HG03045 (cell line): ENCODE measurements around the gene ATF2.
A peak's percentile ranks its signal among the peaks of the same experiment; 100 is the strongest.

Experiments used
- ATAC-seq: cut with Tn5 transposase; IDR thresholded peaks from one replicate; pipeline ENCODE4 v1.9.1; 2021; ENCODE audit warnings: mild to moderate bottlenecking, moderate library complexity; ENCODE audit not compliant: unreplicated experiment

The ATF2 gene, protein sequence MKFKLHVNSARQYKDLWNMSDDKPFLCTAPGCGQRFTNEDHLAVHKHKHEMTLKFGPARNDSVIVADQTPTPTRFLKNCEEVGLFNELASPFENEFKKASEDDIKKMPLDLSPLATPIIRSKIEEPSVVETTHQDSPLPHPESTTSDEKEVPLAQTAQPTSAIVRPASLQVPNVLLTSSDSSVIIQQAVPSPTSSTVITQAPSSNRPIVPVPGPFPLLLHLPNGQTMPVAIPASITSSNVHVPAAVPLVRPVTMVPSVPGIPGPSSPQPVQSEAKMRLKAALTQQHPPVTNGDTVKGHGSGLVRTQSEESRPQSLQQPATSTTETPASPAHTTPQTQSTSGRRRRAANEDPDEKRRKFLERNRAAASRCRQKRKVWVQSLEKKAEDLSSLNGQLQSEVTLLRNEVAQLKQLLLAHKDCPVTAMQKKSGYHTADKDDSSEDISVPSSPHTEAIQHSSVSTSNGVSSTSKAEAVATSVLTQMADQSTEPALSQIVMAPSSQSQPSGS

DNA sequence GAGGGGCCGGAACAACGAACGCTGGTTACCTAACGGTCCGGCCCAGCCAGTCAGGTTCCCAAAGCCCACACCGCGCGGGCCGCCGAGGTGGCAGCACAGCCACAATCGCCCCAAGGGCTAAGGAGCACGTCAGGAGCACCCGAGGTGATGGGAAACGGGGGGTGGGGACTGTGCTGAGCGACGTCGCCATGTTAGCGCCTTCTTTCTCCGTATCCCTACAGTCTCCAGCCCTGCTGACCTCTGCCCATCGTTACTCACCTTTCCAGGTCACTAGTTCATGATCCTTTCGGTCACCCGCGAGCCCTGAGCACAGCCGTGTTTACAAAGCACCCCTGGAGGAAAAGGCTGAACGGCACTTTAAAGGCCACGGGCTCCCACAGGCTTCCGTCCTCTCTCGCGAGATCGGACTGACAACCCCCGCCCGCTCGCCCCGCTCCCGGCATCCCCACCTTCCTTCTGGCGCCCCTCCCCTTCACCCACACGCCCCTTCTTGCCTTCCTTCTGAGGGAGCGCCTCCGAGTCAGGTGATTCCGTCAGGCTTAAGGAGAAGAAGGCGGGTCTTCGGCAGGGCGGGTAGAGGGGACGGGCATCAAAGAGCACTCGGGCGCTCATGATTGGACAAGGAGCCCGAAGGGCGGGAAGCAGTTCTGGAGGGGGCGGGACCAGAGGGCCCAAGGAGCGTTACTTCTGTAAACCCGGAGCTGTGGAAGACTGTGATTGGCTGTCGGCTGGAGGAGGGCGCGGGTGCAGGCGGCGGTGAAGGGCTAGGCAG, at the start of gene ATF2:
TSS of gene ATF2 (minus strand) at position 412 of the 772 bp plus-strand sequence. CDS start 31,760 bp downstream, outside the sequence.
- peak; percentile 96 for ATAC-seq

GRCh38 chr2:175207741-175208438, 39.9 kb upstream of the ATF2 start:
- ATAC-seq, result no peak

DNA sequence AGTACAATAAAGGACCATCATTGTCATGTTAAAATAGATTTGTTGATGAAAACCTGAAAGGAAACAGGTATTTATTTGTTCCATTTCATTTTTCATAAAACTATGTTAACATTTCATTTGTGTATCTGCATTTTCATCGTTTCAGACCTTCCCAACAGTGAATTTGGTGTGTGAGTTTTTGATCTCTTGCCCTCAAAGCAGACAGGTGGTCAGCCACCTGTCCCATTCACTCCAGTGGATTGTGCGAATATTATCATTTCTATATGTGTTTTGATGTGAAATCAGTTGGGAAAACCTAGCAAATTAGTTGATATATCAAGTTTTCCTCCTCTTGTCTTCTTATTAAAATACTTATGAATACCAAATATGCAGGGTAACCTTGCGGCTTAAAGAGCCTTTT, 38.9 kb upstream of the ATF2 start:
- ATAC-seq, result no peak

DNA sequence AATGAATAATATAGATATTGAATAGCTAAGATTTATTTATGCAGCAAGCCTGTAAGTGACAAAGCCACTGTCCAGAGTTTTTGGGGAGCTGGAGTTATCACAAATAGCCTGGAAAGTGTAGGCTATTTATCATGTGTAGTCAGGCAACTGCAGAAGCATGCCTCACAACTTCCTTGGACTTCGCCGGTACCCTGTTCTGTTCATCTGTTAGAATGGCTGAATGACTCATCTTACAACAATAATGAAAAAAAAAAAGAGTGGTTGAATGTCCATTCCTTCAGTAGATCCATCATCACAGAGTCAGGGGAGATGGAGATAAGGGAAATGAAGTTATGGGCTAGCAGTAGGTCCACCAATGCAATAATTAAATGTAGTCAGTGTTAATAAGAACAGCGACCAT, 37.5 kb upstream of the ATF2 start:
- ATAC-seq, result no peak

DNA sequence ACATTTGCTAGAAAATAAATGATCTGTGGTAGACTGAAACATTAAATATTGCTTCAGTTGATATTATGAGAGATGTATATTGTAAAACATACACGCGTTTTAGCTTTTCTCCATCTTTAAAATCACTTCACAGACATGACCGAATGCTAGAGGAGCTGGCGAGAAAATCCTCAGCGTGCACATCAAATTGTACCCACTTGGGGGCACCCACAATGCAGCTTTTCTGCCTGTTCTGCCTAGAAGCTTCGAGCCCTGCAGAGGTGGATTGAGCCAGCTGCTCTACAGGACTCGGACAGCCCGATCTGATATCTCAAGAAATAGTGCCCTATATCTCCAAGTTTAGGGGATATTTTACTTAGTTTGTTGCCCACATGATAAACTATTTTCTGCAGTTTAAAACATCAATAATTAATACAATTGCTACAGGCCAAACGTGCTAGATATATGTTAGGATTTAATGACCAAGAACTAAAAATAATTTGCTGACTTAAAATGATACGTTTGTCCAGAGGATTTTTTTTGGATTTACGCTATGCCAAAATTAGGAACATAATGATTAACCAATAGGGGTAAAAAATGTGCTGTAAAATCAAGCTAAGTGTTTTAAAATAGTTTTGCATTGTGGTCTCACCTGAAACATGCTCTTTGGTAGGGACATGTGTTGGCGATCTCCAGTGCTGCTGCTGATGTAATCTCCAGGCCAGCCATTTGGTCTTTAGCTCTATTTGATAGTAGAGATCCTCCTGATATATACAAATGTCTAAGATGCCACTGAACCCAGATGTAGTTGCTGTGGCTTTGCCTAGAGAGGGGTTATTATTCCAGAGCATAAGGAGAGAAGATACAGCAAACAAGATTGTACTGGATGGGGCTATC, 35.9 kb upstream of the ATF2 start:
- peak; percentile 64 for ATAC-seq

GRCh38 chr2:175195012-175195411, 27.0 kb upstream of the ATF2 start:
- ATAC-seq, result no peak

GRCh38 chr2:175188761-175189160, 20.8 kb upstream of the ATF2 start:
- no peak for ATAC-seq

- ATAC-seq, result peak; percentile 55
These were observed 19.4 kb upstream of the ATF2 start for GRCh38 chr2:175187378-175187777.

DNA sequence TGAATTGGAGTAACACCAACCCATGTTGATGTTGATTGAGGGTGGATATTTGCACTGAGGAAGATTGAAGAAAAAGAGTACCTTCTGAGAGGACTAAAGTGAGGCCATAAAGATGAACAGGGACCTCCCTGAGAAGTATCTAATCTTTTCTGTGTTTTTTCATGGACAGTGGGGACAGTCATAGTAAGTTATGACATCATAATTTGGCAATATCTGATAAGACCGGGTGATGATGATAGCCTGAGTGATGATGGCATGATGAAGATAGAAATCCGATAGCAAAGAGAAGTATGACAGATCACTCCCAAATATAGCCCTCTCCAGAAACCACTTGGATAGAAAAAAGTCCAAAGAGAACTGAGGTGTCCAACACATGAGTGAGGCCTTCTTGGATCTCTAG, 15.7 kb upstream of the ATF2 start:
- ATAC-seq, result no peak

DNA sequence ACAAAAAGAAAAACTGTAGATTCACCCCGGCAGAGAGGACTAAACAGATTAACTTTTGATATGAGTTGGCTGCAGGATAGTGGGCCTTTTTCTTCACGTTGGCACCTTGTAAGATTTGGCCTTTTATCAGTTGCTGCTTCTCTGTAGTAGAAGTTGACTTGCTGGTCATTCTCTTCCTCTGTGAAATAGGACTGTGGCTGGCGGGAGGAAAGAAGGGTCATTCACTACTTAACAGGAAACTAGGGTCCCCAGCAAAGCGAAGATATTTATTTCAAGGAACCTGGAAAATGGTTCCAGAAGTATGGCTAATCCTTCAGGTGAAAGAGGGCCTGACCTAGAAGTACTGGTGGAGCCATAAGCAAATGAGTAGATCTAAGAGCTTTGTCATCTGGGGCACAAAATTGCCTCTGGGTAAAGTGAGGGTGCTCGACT, 13.9 kb upstream of the ATF2 start:
- no peak for ATAC-seq

DNA sequence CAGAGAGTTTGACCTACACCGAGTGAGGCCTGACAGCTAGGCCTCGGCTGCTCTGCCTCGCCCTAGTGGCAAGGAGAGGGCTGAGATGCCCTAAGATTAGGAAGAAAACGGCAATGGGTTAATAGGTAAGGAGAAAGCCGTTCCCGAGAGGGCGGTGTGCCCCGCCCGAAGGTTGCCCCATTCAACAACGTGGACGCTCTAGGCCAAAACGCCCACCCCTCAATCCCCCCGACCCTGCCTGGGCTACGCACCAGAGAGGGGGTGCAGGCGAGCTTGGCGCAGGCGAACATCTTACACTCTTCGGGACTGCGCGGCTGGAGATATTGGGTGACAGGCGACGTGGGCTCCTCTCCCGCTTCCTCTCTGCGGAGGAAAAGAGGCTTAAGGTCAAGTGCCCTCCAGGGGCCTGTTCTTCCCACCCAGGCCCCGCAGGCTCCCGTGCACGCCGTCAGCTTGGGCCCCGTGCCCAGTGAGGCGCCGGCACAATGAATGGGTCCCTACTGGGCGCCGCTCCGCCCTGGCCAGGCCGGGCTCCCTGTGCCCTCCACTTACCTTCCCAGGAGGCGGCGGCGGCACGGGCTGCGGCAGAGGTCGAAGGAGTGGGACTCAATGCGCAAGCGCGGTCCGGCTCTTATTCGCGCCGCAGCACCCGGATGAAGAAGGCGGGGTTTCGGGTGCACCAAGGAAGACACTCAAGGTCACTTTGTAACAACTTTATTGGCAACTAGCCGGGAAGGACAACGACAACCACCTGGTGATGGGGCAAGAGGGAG, 13.3 kb upstream of the ATF2 start, which contains the start of gene ATP5MC3:
TSS of gene ATP5MC3 (minus strand) at position 607 of the 773 bp plus-strand sequence. CDS start at position 290, 317 bp downstream.
- ATAC-seq, result peak; percentile 92

DNA sequence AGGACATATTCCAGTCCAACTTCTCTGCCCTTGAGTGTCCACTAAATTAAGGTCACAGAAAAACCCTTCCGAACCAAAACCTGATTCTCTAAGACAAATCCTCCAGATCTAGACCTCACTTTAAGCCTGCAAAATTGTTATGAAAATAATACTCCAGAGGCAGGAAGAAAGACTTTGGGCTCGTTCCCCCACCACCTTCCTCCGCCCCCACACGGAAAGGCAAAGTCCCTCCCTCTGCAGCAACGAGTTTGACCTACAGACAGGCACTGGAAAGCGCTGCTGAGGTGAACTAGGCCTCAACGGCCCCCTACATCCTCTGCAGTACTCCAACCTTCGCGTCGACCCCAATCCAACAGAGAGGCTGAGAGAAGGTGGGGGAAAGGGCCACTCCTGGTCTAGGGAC, 12.7 kb upstream of the ATF2 start:
- ATAC-seq, result peak; percentile 53

DNA sequence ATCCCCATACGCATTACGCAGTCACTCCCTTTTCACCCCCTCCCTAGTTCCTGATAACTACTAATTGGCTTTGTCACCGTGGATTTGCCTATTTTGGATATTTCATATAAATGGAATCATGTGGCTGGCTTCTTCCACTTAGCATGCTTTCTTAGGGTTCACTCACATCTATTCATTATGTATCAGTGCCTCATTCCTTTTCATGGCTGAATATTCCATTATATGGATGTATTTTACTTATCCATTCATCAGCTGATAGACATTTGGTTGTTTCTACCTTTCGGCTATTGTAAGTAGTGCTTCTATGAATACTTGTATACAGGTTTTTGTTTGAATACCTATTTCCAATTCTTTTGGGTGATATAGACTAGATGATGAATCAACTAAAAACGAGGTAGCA, 8.6 kb upstream of the ATF2 start:
- ATAC-seq, result no peak

DNA sequence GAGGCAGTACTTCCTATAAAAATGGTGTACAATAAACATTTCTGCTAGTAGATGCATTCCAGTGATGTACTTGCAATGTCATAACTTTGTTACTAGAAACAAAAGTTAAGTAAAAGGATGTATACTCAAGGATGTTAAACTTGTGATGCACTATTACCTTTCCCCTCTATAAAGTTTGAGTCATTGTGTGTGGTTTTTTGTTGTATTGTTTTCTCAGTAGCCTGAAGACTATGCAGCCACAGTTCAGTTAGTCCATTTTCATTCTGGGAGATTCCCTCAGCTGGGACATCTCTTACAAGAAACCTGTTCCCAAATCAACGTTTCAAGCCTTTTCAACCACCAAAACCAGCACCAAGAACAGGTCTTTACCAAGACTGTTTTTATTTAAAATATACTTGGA, 7.9 kb upstream of the ATF2 start:
- no peak for ATAC-seq

DNA sequence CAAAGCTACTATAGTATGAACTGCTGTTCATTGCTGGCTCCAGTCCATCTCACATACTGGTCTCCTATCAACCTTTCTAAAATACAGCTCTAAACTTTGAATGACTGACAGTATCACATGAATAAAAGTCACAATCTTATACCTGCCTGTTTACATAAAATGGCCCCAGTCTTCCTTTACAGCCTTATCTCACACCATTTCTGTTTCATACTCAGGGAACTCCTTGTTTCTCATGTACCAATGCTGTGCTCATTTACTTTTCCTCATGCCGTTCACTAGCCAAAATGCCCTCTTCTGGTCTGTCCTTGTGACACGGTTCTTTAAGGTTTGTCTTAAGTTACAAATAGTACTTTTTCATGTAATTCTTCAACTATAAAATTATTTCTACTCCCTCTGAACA, 7.3 kb upstream of the ATF2 start:
- no peak for ATAC-seq

DNA sequence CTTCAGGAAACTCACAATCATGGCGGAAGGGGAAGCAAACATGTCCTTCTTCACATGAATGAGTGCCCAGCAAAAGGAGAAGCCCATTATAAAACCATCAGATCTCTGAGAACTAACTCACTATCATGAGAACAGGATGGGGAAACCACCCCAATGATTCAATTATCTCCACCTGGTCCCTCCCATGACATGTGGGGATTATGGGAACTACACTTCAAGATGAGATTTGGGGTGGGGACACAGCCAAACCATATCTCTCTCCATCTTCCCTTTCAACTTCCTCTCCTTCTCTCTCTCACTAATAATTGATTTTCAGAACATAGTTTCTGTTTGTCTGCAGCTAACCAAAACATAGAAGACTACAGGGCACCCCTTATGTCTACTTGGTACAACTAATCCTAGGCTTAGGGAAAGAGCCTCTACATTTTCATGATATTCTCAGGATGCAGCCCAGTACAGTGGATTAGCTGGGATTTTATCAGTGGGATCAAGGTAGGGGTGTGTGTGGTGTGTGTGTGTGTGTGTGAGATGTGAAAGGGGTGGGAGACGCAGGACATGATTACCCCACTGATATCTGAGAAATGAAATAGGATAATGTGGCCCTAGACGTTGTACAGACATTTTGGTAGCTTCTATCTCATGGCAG, 2.8 kb upstream of the ATF2 start:
- no peak for ATAC-seq

DNA sequence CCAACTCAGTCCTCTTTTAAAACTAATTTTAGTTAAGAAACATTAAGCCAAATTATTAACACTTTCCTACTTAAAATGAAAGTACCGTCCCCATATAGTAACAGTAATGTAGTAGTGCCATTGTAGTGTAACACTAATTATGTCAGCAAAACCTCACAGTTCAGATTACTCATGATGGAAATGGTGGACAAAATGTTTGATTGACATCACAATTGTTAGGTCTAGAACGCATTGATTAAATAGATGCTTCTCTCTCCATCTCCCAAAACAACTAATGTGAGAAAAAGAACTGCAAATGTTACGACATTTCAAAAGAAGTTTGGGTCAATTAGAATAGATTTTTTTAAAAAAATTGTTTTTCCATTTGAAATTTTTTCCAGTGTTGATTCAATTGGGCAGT, 1.2 kb upstream of the ATF2 start:
- no peak for ATAC-seq

GRCh38 chr2:175168564-175168945, 552 bp upstream of the ATF2 start:
- peak; percentile 27 for ATAC-seq
